SU-DHL-6 (cell line): ENCODE measurements around the gene HSF2BP.

Source experiments
- H2AFZ ChIP-seq: fragments of 200-600 bp; sonication (generic); 2 replicates; pipeline ENCODE4 v1.6.1; 2014; ENCODE audit warnings: low read depth, mild to moderate bottlenecking, moderate library complexity, mixed read lengths, antibody characterized with exemption, low read length; ENCODE audit not compliant: severe bottlenecking
- H3F3A ChIP-seq: fragments of 200-600 bp; shearing (Covaris generic); 2 replicates; pipeline ENCODE4 v1.6.0; 2016; ENCODE audit warnings: antibody characterized with exemption, mild to moderate bottlenecking; ENCODE audit not compliant: insufficient read depth
- H3K27ac ChIP-seq: fragments of 200-600 bp; sonication (generic); 2 replicates; pipeline ENCODE4 v1.5.1; 2016; ENCODE audit warnings: low read depth, mild to moderate bottlenecking, low read length, moderate library complexity, mixed read lengths
- H3K27me3 ChIP-seq: fragments of 200-600 bp; sonication (generic), shearing (Covaris generic); 2 replicates; pipeline ENCODE4 v1.6.0; 2014; ENCODE audit warnings: mild to moderate bottlenecking, low read length
- H3K36me3 ChIP-seq: fragments of 200-600 bp; sonication (generic); 2 replicates; pipeline ENCODE4 v1.6.1; 2014; ENCODE audit warnings: mild to moderate bottlenecking, low read length, mixed read lengths
- H3K4me2 ChIP-seq: fragments of 300-600, 200-600 bp; shearing (Covaris generic), sonication (generic); 2 replicates; pipeline ENCODE4 v1.6.0; 2014; ENCODE audit warnings: low read length, low read depth, mild to moderate bottlenecking; ENCODE audit not compliant: poor library complexity, severe bottlenecking
- H3K4me3 ChIP-seq: fragments of 200-600 bp; sonication (generic); 2 replicates; pipeline ENCODE4 v1.5.1; 2014; ENCODE audit warnings: antibody characterized with exemption, low read length, mild to moderate bottlenecking, mixed read lengths; ENCODE audit not compliant: insufficient read depth, poor library complexity, severe bottlenecking
- H3K79me2 ChIP-seq: fragments of 200-600 bp; sonication (generic); 2 replicates; pipeline ENCODE4 v1.6.1; 2014; ENCODE audit warnings: mild to moderate bottlenecking, low read length, moderate library complexity; ENCODE audit not compliant: insufficient read depth
- H3K9ac ChIP-seq: fragments of 200-600 bp; sonication (generic); 2 replicates; pipeline ENCODE4 v1.7.0; 2014; ENCODE audit warnings: mild to moderate bottlenecking, low read length
- H3K9me2 ChIP-seq: fragments of 200-600 bp; sonication (generic); replicated peaks from 2 replicates; pipeline ENCODE4 v1.6.1; 2014; ENCODE audit warnings: low read length; ENCODE audit not compliant: insufficient read depth
- H3K9me3 ChIP-seq: fragments of 200-600 bp; sonication (generic); 2 replicates; pipeline ENCODE4 v1.6.1; 2014; ENCODE audit warnings: low read length, mixed read lengths; ENCODE audit not compliant: insufficient read depth
- H4K20me1 ChIP-seq: fragments of 200-600 bp; sonication (generic); 2 replicates; pipeline ENCODE4 v1.6.1; 2014; ENCODE audit warnings: low read depth, mild to moderate bottlenecking, antibody characterized with exemption, low read length, moderate library complexity, mixed read lengths
- CTCF ChIP-seq: fragments of 200-600 bp; sonication (generic); IDR thresholded peaks from one replicate; pipeline ENCODE4 v1.5.1; 2017; ENCODE audit warnings: antibody characterized with exemption, mild to moderate bottlenecking, low read length, moderate library complexity; ENCODE audit not compliant: insufficient read depth, poor library complexity, severe bottlenecking
- EZH2phosphoT487 ChIP-seq: fragments of 200-600 bp; sonication (generic), shearing (Covaris generic); conservative IDR thresholded peaks from 2 replicates; pipeline ENCODE4 v1.6.1; 2018; ENCODE audit warnings: mild to moderate bottlenecking, antibody characterized with exemption, low read length, moderate library complexity, mixed read lengths

Gene HSF2BP

GRCh38 chr21:43603233-43603626 is 56.1 kb downstream of the HSF2BP start:
- TF ChIP-seq EZH2phosphoT487 (no peak), CTCF (no peak)
- Histone ChIP-seq H3F3A (no peaks in the 10 kb centered on the region), H3K36me3 (no peaks in the 10 kb centered on the region), H4K20me1 (no peaks in the 10 kb centered on the region), H3K9me3 (no peaks in the 10 kb centered on the region), H3K9me2 (no peaks in the 10 kb centered on the region), H3K4me3 (no peak overlapping the region), H3K27me3 (no peaks in the 10 kb centered on the region), H3K27ac (no peak overlapping the region), H3K4me2 (no peak overlapping the region), H2AFZ (no peak overlapping the region), H3K9ac (no peak overlapping the region), H3K79me2 (no peaks in the 10 kb centered on the region)

GRCh38 chr21:43602266-43603232 is 56.7 kb downstream of the HSF2BP start:
- no peak for TF ChIP-seq CTCF
- Histone ChIP-seq H3K27me3 (no peaks in the 10 kb centered on the region), H3K27ac (no peak overlapping the region)

GRCh38 chr21:43600642-43601402 is 58.5 kb downstream of the HSF2BP start:
- Histone ChIP-seq H3K4me2 (no peak overlapping the region), H3K27ac (no peak overlapping the region), H3K36me3 (no peaks in the 10 kb centered on the region), H3K4me3 (no peak overlapping the region), H3K9me3 (no peaks in the 10 kb centered on the region), H3K9me2 (no peaks in the 10 kb centered on the region), H3F3A (no peaks in the 10 kb centered on the region), H3K9ac (no peak overlapping the region), H3K27me3 (no peaks in the 10 kb centered on the region), H2AFZ (no peak overlapping the region), H3K79me2 (no peaks in the 10 kb centered on the region), H4K20me1 (no peaks in the 10 kb centered on the region)
- TF ChIP-seq CTCF = no peak
- no peak for TF ChIP-seq EZH2phosphoT487

More at GRCh38 chr21:43602266-43603232, 56.7 kb downstream of the HSF2BP start:
- no peaks in the 10 kb centered on the region for H3K79me2 ChIP-seq
- no peaks in the 10 kb centered on the region for H4K20me1 ChIP-seq
- H3K9ac ChIP-seq = no peak overlapping the region
- no peaks in the 10 kb centered on the region for H3K9me2 ChIP-seq
- no peak overlapping the region for H3K4me3 ChIP-seq
- no peak overlapping the region for H2AFZ ChIP-seq
- H3K36me3 ChIP-seq = no peaks in the 10 kb centered on the region
- no peaks in the 10 kb centered on the region for H3K9me3 ChIP-seq
- H3F3A ChIP-seq = no peaks in the 10 kb centered on the region
- H3K4me2 ChIP-seq = no peak overlapping the region
